A549 (cell line): ENCODE results near the gene TPRG1.

Experiments
- CBX2 ChIP-seq: fragments of 200-600 bp; sonication (generic); IDR thresholded peaks from 2 replicates; pipeline ENCODE4 v1.6.1; 2016; ENCODE audit warnings: low read depth, mild to moderate bottlenecking, borderline replicate concordance
- CTCF ChIP-seq: fragments of >200 bp; sonication (Bioruptor Twin); formaldehyde crosslinking; IDR thresholded peaks from 3 replicates; pipeline ENCODE4 v1.5.1; 2016
- GATA3 ChIP-seq: IDR thresholded peaks from 2 replicates; pipeline ENCODE4 v1.6.1; 2012; ENCODE audit warnings: borderline replicate concordance
- POLR2A ChIP-seq: IDR thresholded peaks from 2 replicates; pipeline ENCODE4 v1.6.1; 2012; ENCODE audit warnings: mild to moderate bottlenecking, low read length
- POLR2AphosphoS2 ChIP-seq: conservative IDR thresholded peaks from 2 replicates; pipeline ENCODE4 v1.6.1; 2012; ENCODE audit warnings: low read length, improper control_type of control experiment, inconsistent platforms
- RAD21 ChIP-seq, 2 experiments: fragments of >200 bp in 1 of 2; sonication (Bioruptor Twin) in 1 of 2; formaldehyde crosslinking in 1 of 2; IDR thresholded peaks in 1 of 2; conservative IDR thresholded peaks in 1 of 2; 2 replicates in 1 of 2; 3 replicates in 1 of 2; pipeline ENCODE4 v1.6.1; 2012 to 2018; ENCODE audit warnings: inconsistent platforms in 1 of 2
- SMC3 ChIP-seq: fragments of >200 bp; sonication (Bioruptor Twin); formaldehyde crosslinking; IDR thresholded peaks from 3 replicates; pipeline ENCODE4 v1.6.1; 2018; ENCODE audit warnings: inconsistent platforms
- SREBF2 ChIP-seq: fragments of 450-650 bp; IDR thresholded peaks from 2 replicates; pipeline ENCODE4 v1.6.1; 2014; ENCODE audit warnings: mild to moderate bottlenecking, moderate library complexity
- TF ChIP-seq, protein P1 (sequence below): IDR thresholded peaks from 2 replicates; pipeline ENCODE4 v1.6.1; 2012
- TF ChIP-seq, protein P2 (sequence below): fragments of 450-650 bp; IDR thresholded peaks from 2 replicates; pipeline ENCODE4 v1.6.1; 2014; ENCODE audit warnings: antibody characterized with exemption

- TF ChIP-seq, protein P1, sequence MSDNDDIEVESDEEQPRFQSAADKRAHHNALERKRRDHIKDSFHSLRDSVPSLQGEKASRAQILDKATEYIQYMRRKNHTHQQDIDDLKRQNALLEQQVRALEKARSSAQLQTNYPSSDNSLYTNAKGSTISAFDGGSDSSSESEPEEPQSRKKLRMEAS: no peak
- TF ChIP-seq GATA3 (no peak), CBX2 (no peak), CTCF (no peak), SMC3 (no peak), RAD21 (conservative IDR thresholded peaks at IDR 0.05 in 1 of 2, IDR thresholded peaks at IDR 0.05 in 1 of 2) (no peak), POLR2AphosphoS2 (no peak), POLR2A (no peak), SREBF2 (no peak)
- TF ChIP-seq, protein P2, sequence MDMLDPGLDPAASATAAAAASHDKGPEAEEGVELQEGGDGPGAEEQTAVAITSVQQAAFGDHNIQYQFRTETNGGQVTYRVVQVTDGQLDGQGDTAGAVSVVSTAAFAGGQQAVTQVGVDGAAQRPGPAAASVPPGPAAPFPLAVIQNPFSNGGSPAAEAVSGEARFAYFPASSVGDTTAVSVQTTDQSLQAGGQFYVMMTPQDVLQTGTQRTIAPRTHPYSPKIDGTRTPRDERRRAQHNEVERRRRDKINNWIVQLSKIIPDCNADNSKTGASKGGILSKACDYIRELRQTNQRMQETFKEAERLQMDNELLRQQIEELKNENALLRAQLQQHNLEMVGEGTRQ: no peak
Measured at GRCh38 chr3:189342811-189343210, 171.0 kb downstream of the TPRG1 start.
